GM19467 (cell line): ENCODE measurements around the gene FRMD5.
"Not testable (repeated sequence)": the region's sequence is repeated elsewhere in the genome, so short reads cannot be mapped to it uniquely, and the experiment has no call there.

ENCODE experiments used
- ATAC-seq: cut with Tn5 transposase; IDR thresholded peaks from one replicate; pipeline ENCODE4 v1.9.1; 2021; ENCODE audit warnings: mild to moderate bottlenecking, moderate library complexity; ENCODE audit not compliant: unreplicated experiment

Gene FRMD5

DNA sequence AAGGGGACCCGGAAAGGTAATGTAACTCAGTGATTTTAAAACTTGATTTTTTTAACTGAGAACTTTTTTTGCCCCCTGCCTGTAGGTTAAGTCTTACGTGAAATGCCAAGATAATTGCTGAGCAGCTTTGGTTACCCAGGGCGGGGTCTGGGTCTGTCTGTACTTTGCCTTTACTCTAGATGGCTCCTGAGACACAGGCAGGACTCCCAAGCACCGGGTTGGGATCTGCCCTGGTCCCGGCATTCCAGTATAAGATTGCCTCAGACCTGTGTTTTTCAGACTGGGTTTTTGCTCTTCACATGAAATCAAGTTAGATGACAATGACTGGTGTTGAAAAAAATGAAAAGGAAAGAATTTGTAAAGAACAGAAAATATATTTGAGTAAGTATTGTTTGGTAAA, 328.0 kb downstream of the FRMD5 start:
- ATAC-seq, result no peak

- ATAC-seq, result not testable (repeated sequence)
Observed at GRCh38 chr15:43866636-43867035, 328.4 kb downstream of the FRMD5 start.

GRCh38 chr15:43859546-43859945, 335.5 kb downstream of the FRMD5 start:
- ATAC-seq, result no peak

GRCh38 chr15:43854801-43855200, 340.3 kb downstream of the FRMD5 start:
- no peak for ATAC-seq

DNA sequence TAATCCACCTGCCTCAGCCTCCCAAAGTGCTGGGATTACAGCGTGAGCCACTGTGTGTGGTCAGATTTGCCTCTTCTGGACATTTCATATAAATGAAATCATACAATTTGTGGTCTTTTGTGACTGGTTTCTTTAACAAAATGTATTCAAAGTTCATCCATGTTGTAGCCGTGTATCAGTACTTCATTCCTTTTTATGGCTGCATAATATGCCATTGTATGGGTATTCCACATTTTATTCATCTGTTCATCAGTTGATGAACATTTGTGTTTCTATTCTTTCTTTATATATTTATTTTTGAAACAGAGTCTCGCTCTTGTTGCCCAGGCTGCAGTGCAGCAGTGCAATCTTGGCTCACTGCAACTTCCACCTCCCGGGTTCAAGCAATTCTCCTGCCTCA, 342.5 kb downstream of the FRMD5 start:
- ATAC-seq, result no peak

DNA sequence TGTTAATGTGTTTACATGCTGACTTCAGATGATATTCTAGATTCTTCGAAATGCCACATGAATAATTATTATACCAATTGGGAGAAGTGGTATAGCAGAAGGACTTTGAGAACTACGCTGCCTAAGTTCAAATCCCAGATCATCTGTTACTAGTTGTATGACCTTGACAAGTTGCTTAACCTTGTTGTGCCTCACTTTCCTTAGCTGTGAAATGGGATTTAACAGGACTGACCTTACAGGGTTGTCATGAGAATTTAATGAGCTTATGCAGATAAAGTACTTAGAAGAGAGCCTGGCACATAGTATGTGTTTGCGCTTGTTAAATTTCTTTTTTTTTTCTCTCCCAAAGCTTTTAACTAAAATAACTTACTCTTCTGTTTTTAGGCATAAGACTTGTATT, 343.8 kb downstream of the FRMD5 start:
- no peak for ATAC-seq

DNA sequence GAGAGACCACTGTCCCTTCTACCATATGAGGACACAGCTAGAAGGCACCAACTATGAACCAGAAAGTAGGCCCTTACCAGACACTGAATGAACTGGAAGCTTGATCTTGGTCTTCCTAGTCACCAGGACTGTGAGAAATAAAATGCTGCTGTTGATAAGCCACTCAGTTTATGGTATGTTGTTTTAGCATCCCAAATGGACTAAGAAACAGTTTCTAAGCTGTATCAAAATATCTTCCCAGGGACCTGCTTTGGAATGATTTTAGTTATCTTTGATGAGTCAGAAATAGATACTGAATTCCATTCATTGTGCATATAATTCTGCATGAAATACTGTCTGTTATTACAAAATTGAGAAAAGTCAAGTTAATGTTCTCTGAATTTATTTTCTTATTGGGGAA, 349.6 kb downstream of the FRMD5 start:
- no peak for ATAC-seq

DNA sequence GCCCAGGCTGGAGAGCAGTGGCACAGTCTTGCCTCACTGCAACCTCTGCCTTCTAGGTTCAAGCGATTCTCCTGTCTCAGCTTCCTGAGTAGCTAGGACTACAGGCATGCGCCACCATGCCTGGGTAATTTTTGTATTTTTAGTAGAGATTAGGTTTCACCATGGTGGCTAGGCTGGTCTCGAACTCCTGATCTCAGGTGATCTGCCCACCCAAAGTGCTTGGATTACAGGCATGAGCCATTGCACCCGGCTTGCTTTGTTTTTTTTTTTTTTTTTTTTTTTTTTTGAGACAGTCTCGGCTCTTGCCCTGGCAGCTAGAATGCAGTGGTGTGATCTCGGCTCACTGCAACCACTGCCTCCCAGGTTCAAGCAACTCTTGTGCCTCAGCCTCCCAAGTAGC, 362.6 kb downstream of the FRMD5 start:
- not testable (repeated sequence) for ATAC-seq

DNA sequence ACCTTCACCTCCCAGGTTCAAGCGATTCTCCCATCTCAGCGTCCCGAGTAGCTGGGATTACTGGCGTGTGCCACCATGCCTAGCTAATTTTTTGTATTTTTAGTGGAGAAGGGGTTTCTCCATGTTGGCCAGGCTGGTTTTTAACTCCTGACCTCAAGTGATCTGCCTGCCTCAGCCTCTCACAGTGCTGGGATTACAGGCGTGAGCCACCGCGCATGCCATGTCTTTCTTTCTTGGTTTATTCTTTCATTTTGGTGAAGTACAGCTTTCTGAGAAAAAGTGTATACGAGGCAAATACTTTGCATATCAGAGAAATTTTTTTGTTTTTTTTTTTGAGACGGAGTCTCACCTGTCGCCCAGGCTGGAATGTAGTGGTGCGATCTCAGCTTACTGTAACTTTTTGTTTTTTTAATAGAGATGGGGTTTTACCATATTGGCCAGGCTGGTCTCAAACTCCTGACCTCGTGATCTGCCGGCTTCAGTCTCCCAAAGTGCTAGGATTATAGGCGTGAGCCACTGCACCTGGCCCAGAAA, 363.5 kb downstream of the FRMD5 start:
- ATAC-seq, result not testable (repeated sequence)

DNA sequence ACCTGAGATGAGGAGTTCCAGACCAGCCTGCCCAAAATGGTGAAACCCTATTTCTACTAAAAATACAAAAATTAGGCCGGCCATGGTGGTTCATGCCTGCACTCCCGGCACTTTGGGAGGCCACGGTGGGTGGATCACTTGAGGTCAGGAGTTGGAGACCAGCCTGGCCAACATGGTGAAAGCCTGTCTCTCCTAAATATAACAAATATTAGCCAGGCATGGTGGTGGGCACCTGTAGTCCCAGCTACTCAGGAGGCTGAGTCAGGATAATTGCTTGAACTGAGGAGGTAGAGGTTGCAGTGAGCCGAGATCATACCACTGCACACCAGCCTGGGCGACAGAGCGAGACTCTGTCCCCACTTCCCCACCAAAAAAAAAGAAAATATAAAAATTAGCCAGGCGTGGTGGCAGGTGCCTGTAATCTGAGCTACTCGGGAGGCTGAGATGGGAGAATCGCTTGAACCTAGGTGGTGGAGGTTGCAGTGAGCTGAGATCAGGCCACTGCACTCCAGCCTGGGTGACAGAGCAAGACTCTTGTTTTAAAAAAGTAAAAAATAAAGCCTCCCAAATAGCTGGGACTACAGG, 364.3 kb downstream of the FRMD5 start:
- ATAC-seq, result not testable (repeated sequence)

DNA sequence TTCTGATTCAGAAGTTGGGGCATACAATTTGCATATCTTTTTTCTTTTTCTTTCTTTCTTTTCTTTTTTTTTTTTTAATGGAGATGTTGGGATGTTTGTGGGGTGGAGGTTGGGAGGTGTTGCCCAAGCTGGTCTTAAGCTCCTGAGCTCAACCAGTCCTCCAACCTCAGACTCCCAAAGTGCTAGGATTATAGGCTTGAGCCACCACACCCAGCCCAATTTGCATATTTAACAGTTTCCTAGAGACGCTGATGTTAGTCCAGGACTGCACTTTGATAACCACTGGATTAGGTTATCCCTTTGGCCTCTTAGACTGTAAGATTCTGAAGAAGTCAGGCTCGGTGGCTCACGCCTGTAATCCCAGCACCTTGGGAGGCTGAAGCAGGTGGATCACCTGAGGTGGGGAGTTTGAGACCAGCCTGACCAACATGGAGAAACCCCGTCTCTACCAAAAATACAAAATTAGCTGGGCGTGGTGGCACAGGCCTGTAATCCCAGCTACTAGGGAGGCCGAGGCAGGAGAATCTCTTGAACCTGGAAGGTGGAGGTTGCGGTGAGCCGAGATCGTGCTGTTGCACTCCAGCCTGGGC, 365.0 kb downstream of the FRMD5 start:
- not testable (repeated sequence) for ATAC-seq

- no peak for ATAC-seq
Observed at GRCh38 chr15:43828061-43828657, 366.9 kb downstream of the FRMD5 start.

GRCh38 chr15:43826508-43827341, 368.3 kb downstream of the FRMD5 start, which contains the start of gene WDR76:
WDR76 (plus strand) TSS chr15:43827002; CDS start chr15:43827033, 31 bp downstream.
- no peak for ATAC-seq

- no peak for ATAC-seq
Observed at GRCh38 chr15:43826029-43826507, 369.0 kb downstream of the FRMD5 start.

GRCh38 chr15:43825305-43825704, 369.8 kb downstream of the FRMD5 start:
- ATAC-seq, result not testable (repeated sequence)

- peak; percentile 60 for ATAC-seq
Observed at GRCh38 chr15:43824302-43825246, 370.5 kb downstream of the FRMD5 start, which contains the start of gene MFAP1. MFAP1 (minus strand) TSS chr15:43824690; CDS start chr15:43824569, 121 bp downstream.

DNA sequence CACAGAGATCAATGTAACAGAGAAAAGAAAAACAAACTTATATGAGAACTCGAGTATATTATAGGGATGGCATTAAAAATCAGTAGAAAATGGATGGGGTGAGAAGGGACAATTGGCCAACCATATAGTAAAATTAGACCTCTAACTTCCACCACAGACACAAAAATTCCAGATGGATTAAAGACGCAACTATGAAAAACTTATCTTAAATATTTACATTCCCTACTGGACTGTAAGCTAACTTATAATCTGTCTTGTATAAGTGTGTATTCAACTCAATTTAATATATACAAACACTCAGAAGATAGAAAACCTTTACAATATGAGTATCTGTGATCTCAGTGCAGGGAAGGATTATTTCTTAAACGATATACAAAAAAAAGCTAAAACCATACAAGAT, 373.6 kb downstream of the FRMD5 start:
- no peak for ATAC-seq
